CD4-positive, CD25-positive, alpha-beta regulatory T cell (primary cell): ENCODE data around the gene HEXIM2. TPM values are rescaled to one million over a fixed set of nuclear protein-coding genes. Genes with fewer than 3 reads are reported as not detected.
A peak's percentile ranks its signal among the peaks of the same experiment; 100 is the strongest.

ENCODE experiments used
- ATAC-seq, 2 donors: fragments of 150-1000 bp; cut with Tn5 transposase; one replicate each; pipeline ENCODE4 v1.10.0; 2021; ENCODE audit warnings: low read depth in 2 of 2, moderate number of reproducible peaks in 2 of 2, moderate library complexity in 1 of 2
- DNase-seq, 3 donors: peaks; one replicate each; pipeline versions ENCODE4 v3.0.0 to v3.0.0-alpha.2; 2012 to 2022; ENCODE audit warnings: mixed read lengths in 1 of 3
- H3K27ac ChIP-seq: one replicate; pipeline ENCODE4 v1.7.0; 2013; ENCODE audit warnings: mild to moderate bottlenecking, low read length; ENCODE audit not compliant: insufficient read depth, poor library complexity, severe bottlenecking
- H3K27me3 ChIP-seq: one replicate; pipeline ENCODE4 v1.7.0; 2013; ENCODE audit warnings: low read length; ENCODE audit not compliant: control insufficient read depth, insufficient read depth
- H3K36me3 ChIP-seq: one replicate; pipeline ENCODE4 v1.7.0; 2013; ENCODE audit warnings: mild to moderate bottlenecking, low read length, moderate library complexity; ENCODE audit not compliant: control insufficient read depth, insufficient read depth
- H3K4me1 ChIP-seq: 2 replicates; pipeline ENCODE4 v1.7.0; 2013; ENCODE audit warnings: mild to moderate bottlenecking, low read length; ENCODE audit not compliant: insufficient read depth, control insufficient read depth, poor library complexity, severe bottlenecking
- H3K4me3 ChIP-seq: one replicate; pipeline ENCODE4 v1.7.0; 2013; ENCODE audit warnings: low read depth, mild to moderate bottlenecking, low read length, moderate library complexity
- H3K9me3 ChIP-seq, 2 experiments: 1 replicate in 1 of 2; 2 replicates in 1 of 2; pipeline ENCODE4 v1.7.0; 2013; ENCODE audit warnings: low read length in 2 of 2, mild to moderate bottlenecking in 1 of 2, moderate library complexity in 1 of 2; ENCODE audit not compliant: control insufficient read depth in 2 of 2
- H3K27ac Mint-ChIP-seq, 3 donors: one replicate each; pipeline ENCODE4 v1.8.0; 2020 to 2022; ENCODE audit warnings: mild to moderate bottlenecking in 3 of 3, mixed read lengths in 3 of 3, moderate library complexity in 2 of 3
- H3K27me3 Mint-ChIP-seq: one replicate; pipeline ENCODE4 v1.8.0; 2022; ENCODE audit warnings: mild to moderate bottlenecking, mixed read lengths
- H3K36me3 Mint-ChIP-seq: one replicate; pipeline ENCODE4 v1.8.0; 2020; ENCODE audit warnings: mixed read lengths
- H3K4me1 Mint-ChIP-seq, 4 donors: one replicate each; pipeline ENCODE4 v1.8.0; 2020 to 2022; ENCODE audit warnings: mixed read lengths in 4 of 4, mild to moderate bottlenecking in 1 of 4
- H3K4me3 Mint-ChIP-seq, 4 donors: one replicate each; pipeline ENCODE4 v1.8.0; 2020 to 2022; ENCODE audit warnings: mild to moderate bottlenecking in 4 of 4, mixed read lengths in 4 of 4, moderate library complexity in 3 of 4
- H3K9me3 Mint-ChIP-seq, 7 donors: one replicate each; pipeline ENCODE4 v1.8.0; 2020 to 2022; ENCODE audit warnings: mixed read lengths in 7 of 7, mild to moderate bottlenecking in 3 of 7, moderate library complexity in 2 of 7
- polyA plus RNA-seq, 4 donors: library from polyadenylated mRNA; unstranded; fragments of 300-500 nt; fragmentation: Illumina TruSeq; gene quantifications; one replicate each; pipeline ENCODE4 v1.2.3, GENCODE V29; 2021
- total RNA-seq: library from RNA; stranded (reverse); gene quantifications from one replicate; pipeline ENCODE4 v1.2.3, GENCODE V29; 2022

The HEXIM2 gene
- total and polyA plus RNA-seq, 5 donors from 2014 or later: 1.9 to 4.1 (median 2.5) TPM

DNA sequence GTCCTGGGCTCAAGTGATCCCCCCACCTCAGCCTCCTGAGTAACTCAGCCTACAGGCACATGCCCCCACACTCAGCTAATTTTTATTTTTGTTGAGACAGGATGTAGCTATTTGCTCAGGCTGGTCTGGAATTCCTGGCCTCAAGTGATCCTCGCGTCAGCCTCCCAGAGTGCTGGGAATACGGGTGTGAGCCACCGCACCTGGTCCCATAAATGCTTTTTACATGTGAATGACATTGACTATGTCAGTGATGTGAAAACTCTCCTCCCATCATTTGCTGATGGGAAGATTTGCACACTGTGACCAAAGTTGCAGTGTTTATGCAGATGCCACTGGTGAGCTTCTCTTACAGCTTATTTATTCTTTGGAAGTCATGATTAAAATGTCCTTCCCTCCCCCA is 44.3 kb upstream of the HEXIM2 start:
- H3K4me1 ChIP-seq: no peaks in the 10 kb centered on the region
- no peaks in the 10 kb centered on the region for H3K36me3 ChIP-seq
- no peaks in the 10 kb centered on the region for H3K9me3 Mint-ChIP-seq
- ATAC-seq (no peak), DNase-seq (no peak)
- H3K27ac ChIP-seq: no peak overlapping the region
- H3K27ac Mint-ChIP-seq: peak overlapping the region in 1 of 3 donors; percentile 29
- H3K4me3 Mint-ChIP-seq: no peak overlapping the region
- H3K27me3 Mint-ChIP-seq: no peaks in the 10 kb centered on the region
- no peaks in the 10 kb centered on the region for H3K36me3 Mint-ChIP-seq
- no peaks in the 10 kb centered on the region for H3K9me3 ChIP-seq
- no peaks in the 10 kb centered on the region for H3K27me3 ChIP-seq
- H3K4me3 ChIP-seq: no peak overlapping the region
- peaks cover 0 to 2% (median 0%) of the 10 kb centered on the region in 4 donors for H3K4me1 Mint-ChIP-seq

DNA sequence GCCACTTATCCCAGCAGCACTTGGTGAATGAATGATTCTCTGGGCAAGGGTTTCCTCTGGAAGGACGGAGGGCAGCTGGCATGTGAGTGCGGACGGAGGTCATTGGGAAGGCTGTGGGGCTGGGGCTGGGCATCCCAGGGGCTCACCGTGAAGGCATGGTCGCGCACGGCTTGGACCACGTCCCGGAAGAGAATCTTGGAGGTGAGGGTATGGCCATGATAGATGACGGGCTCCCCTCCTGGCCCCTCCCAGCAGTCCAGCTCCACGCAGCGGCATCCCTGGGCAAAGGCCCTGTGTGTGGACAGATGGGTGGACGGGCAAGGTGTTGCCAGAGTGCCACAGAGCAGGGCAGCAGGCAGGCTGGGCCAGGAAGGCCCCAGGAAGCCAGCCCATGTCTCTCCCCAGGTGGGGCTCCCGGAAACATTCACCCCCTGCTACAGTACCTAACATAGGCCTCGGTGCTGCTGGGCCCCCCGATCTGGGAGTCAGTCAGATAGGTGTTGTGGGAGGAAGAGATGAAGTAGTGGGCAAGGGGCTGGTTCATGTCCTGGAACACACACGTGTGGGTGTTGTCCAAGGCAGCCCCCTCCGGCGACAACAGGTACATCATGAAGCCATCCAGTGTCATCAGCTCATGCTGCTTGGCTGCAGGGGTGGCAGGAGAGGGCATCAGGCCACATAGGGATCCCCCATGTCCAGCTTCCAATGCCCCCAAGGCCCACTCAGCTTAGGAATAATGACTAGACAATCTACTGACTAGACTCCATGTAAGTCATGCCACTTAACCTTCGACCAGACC is 43.6 kb upstream of the HEXIM2 start:
- Mint-ChIP-seq H3K36me3 (no peaks in the 10 kb centered on the region), H3K27ac (peak overlapping the region in 1 of 3 donors; percentile 29), H3K4me3 (no peak overlapping the region), H3K9me3 (no peaks in the 10 kb centered on the region), H3K27me3 (peaks cover 3% of the 10 kb centered on the region), H3K4me1 (peaks cover 0 to 3% (median under 1%) of the 10 kb centered on the region in 4 donors)
- no peaks in the 10 kb centered on the region for H3K9me3 ChIP-seq
- DNase-seq (no peak), ATAC-seq (peak in 1 of 2 donors; percentile 13)
- no peak overlapping the region for H3K4me3 ChIP-seq
- H3K36me3 ChIP-seq: no peaks in the 10 kb centered on the region
- H3K4me1 ChIP-seq: no peaks in the 10 kb centered on the region
- H3K27me3 ChIP-seq: no peaks in the 10 kb centered on the region
- H3K27ac ChIP-seq: no peak overlapping the region

DNA sequence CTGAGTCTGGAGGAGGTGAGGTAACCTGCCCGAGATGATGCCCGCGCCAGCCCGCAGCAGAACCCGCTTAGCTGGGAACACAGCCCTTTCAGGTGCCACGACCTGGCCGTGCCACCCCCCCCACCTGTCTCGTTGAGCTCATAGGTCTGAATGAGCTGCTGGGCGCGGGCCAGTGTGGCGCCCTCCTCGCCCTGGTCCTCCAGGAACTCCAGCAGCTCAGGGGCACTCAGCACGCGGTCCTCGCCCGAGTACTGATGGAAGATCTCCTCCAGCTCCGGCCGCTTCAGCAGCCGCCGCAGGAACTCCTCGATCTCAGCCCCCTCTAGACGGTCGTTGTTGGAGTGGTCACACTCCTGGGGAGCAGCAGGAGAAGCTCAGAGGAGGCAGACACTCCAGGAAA is 43.0 kb upstream of the HEXIM2 start:
- Histone ChIP-seq H3K27ac (no peak overlapping the region), H3K4me3 (no peak overlapping the region), H3K27me3 (no peaks in the 10 kb centered on the region), H3K4me1 (no peaks in the 10 kb centered on the region), H3K9me3 (no peaks in the 10 kb centered on the region), H3K36me3 (no peaks in the 10 kb centered on the region)
- Mint-ChIP-seq H3K4me3 (no peak overlapping the region), H3K36me3 (no peaks in the 10 kb centered on the region), H3K27ac (no peak overlapping the region), H3K9me3 (no peaks in the 10 kb centered on the region), H3K4me1 (peaks cover 0 to 7% (median under 1%) of the 10 kb centered on the region in 4 donors), H3K27me3 (peaks cover 6% of the 10 kb centered on the region)
- no peak for ATAC-seq
- DNase-seq: no peak

DNA sequence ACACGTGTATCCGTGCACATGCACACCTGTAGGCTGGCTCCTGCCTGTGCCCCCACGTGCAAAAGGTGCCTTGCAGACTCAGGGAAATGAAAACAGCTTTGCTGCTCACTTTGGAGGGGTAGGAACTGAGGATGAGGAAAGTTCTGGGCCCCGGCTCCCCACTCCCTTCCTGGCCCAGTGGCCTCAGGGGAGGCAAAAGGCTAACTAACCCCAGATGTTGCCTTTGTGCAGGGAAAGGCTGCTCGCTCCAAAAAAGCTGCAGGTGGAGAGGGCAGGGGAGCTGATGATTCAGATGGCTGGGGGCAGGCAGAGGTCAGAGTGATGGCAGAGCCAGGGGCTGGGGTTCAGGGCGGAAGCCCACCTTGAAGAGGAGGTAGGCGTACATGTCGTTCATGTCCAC is 41.7 kb upstream of the HEXIM2 start:
- Histone ChIP-seq H3K4me3 (no peak overlapping the region), H3K4me1 (peaks cover 3% of the 10 kb centered on the region), H3K9me3 (no peaks in the 10 kb centered on the region), H3K27me3 (no peaks in the 10 kb centered on the region), H3K36me3 (no peaks in the 10 kb centered on the region), H3K27ac (no peak overlapping the region)
- DNase-seq: no peak
- no peaks in the 10 kb centered on the region for H3K36me3 Mint-ChIP-seq
- peaks cover 6% of the 10 kb centered on the region for H3K27me3 Mint-ChIP-seq
- no peak for ATAC-seq
- peaks cover 0 to 7% (median 3%) of the 10 kb centered on the region in 4 donors for H3K4me1 Mint-ChIP-seq
- H3K9me3 Mint-ChIP-seq: no peaks in the 10 kb centered on the region
- no peak overlapping the region for H3K4me3 Mint-ChIP-seq
- H3K27ac Mint-ChIP-seq: no peak overlapping the region

DNA sequence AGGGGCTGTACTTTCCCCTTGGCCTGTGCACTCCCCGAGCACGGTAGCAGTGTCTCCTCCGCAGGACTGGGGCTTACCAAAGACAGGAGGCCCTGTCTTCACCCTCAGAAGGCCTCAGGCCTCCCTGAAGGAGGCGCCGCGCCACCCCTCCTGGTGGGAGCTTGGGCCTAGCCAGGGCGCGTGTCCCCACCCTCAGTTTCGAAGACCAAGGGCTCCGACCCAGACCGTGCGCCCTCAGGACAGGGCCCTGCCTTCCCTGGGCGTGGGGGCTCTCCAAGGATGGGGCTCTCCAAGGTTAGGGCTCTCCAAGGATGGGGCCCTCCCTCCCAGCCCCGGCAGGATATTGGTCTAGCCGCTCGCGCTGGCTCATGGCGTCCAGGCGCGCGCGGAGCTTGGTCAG is 41.1 kb upstream of the HEXIM2 start:
- no peaks in the 10 kb centered on the region for H3K9me3 Mint-ChIP-seq
- ATAC-seq (no peak), DNase-seq (no peak)
- H3K4me3 Mint-ChIP-seq: no peak overlapping the region
- peaks cover 6% of the 10 kb centered on the region for H3K27me3 Mint-ChIP-seq
- H3K4me3 ChIP-seq: no peak overlapping the region
- no peaks in the 10 kb centered on the region for H3K36me3 ChIP-seq
- no peak overlapping the region for H3K27ac ChIP-seq
- H3K27ac Mint-ChIP-seq: no peak overlapping the region
- H3K27me3 ChIP-seq: no peaks in the 10 kb centered on the region
- H3K36me3 Mint-ChIP-seq: no peaks in the 10 kb centered on the region
- peaks cover 3% of the 10 kb centered on the region for H3K4me1 ChIP-seq
- peaks cover 0 to 7% (median 3%) of the 10 kb centered on the region in 4 donors for H3K4me1 Mint-ChIP-seq
- no peaks in the 10 kb centered on the region for H3K9me3 ChIP-seq

DNA sequence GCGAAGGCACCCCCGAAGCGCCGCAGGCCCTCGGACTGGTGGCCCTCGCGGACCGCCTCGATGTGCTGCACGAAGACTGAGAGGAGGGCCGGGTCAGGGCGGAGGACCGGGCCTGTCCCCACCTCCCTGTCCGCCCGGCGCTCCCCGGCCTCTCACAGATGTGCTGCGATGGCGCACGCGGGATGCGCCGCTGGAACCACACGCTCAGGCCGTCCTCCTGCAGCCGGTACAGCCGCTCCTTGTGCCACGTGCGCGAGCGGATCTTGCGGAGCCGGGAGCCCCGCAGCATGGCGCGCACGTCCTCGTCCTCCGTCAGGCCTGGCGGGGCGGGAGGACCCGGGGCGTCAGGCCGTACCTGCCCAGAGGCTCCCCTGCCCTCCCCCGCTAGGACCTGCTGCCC is 40.6 kb upstream of the HEXIM2 start:
- Mint-ChIP-seq H3K9me3 (no peaks in the 10 kb centered on the region), H3K27me3 (peaks cover 6% of the 10 kb centered on the region), H3K4me1 (peaks cover 0 to 7% (median 3%) of the 10 kb centered on the region in 4 donors), H3K27ac (no peak overlapping the region), H3K4me3 (no peak overlapping the region), H3K36me3 (no peaks in the 10 kb centered on the region)
- ATAC-seq: no peak
- H3K36me3 ChIP-seq: no peaks in the 10 kb centered on the region
- no peaks in the 10 kb centered on the region for H3K9me3 ChIP-seq
- no peak for DNase-seq
- H3K27ac ChIP-seq: no peak overlapping the region
- peaks cover 3% of the 10 kb centered on the region for H3K4me1 ChIP-seq
- no peaks in the 10 kb centered on the region for H3K27me3 ChIP-seq
- no peak overlapping the region for H3K4me3 ChIP-seq

DNA sequence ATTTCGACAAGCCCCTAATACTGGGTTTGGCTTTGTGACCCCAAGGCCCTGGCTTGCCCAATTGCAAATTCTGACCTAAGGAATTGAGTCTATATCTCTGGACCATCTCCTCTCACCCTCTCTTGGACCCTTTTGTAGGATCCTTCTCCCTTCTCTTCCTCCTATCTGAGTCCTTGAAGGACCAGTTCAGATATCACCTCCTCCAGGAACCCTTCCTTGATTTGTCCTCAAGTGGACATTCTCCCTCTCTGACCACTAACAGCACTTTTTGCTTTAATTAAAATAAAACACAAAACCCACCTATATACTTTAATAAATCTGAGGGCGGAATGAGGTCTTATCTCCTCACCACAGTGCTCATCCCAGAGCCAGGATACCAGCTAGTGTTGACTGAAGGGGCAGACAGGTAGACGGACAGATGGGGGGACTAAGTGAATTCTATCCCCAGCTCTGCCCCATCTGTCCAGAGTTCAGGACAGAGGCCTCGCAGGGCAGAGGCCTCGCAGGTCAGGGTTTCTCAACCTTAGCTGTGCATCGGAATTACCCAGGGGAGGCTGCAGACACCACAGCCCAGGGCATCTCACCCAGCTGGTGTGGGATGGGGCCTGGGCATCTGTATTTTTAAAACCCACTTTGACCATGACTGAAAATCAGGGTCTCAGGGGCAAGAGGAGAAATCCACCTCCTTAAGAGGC is 38.5 kb upstream of the HEXIM2 start:
- Histone ChIP-seq H3K9me3 (no peaks in the 10 kb centered on the region), H3K4me3 (no peak overlapping the region), H3K27me3 (no peaks in the 10 kb centered on the region), H3K27ac (no peak overlapping the region), H3K36me3 (no peaks in the 10 kb centered on the region), H3K4me1 (peaks cover 3% of the 10 kb centered on the region)
- no peak overlapping the region for H3K4me3 Mint-ChIP-seq
- H3K4me1 Mint-ChIP-seq: peaks cover 0 to 7% (median 3%) of the 10 kb centered on the region in 4 donors
- H3K36me3 Mint-ChIP-seq: no peaks in the 10 kb centered on the region
- ATAC-seq (no peak), DNase-seq (no peak)
- no peak overlapping the region for H3K27ac Mint-ChIP-seq
- peaks cover 6% of the 10 kb centered on the region for H3K27me3 Mint-ChIP-seq
- no peaks in the 10 kb centered on the region for H3K9me3 Mint-ChIP-seq
